NCI-H345 (cell line): ENCODE data around the gene WBP1.

Experiments
- DNase-seq: peaks from one replicate; lab custom pipeline; 2025; lab: John Stamatoyannopoulos, UW

Gene WBP1

DNA sequence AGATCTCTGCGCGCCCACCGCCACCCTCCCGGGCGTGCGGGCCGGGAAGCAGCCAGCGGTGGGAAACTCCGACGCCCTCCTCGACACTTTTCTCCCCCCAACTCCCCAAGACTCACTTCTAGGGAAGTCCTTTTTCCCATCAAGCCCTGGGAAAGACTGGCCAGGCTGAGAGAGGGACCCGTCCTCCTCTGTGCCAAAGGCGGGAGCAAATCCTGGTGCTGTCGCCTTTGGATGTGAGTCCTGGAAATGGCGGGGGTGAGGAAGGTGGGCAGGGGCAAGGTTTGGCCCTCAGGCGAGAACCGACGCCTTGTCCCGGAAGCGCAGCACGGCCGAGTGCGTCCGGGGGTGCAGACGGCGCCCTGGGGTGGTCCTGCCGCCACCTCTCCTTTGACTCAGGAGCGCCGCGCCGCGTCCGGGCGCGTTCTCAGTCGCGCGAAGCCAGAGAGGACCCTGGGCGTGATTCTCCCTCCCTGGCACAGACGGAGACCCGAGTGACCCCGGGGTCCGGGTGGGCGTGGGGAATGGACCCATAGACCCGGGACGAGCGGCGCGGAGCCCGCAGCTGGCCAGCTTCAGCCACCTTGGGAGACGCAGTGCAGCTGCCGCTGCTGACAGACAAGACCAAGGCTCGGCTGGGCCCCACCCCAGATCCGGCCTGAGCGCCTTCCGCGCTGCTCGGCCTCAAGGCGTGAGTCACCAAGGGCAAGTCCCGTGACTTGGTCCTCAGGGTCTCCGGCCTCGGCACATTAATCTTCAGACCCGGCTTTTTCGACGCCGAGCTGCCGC, 44.7 kb downstream of the WBP1 start:
- peak; percentile 7 for DNase-seq

DNA sequence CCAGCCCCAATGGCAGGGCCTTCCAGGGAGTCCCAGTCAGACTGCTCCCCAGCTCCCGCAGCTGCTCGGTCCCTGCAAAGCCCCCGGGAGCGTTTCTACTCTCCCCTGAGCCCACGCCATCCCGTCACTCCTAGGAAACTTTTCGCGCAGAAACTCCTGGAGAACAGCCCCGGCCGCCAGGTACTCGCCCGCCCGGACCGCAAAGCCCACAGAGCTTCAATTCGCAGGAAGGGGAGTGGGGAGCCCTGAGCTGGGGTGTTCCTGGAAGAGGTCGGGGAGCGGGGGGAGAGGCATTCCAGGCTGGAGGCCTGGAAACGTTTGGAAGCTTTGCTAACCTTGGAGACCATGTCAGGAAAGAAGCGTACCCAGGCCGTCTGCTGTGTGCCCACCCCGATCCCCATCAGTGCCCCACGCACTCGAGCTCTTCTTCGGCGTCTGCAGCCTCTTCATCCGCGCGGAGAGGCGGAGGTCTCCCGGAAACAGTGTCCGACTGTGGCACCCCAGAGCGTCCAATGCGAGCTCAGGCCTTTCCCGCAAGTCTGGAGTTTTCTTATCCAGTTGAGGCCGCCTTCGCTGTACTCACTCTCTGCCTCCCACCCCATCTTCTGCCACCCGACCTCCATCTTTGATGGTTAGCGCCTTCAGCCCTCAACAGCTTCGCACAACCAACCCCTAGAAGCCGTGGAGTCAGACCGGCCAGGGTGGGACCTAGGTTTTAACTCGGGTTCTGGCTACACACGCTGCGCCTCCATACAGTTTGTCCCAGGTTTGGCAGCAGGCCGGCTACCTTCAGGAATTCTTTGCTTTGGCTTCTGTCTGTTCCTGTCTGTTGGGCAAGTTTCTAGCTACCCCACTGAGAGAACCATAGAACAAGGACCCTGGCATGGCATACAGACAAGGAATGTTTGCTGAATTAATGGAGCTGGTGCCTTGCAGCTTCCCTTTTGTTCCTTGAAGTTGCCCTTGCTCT, 45.6 kb downstream of the WBP1 start:
- no peak for DNase-seq

DNA sequence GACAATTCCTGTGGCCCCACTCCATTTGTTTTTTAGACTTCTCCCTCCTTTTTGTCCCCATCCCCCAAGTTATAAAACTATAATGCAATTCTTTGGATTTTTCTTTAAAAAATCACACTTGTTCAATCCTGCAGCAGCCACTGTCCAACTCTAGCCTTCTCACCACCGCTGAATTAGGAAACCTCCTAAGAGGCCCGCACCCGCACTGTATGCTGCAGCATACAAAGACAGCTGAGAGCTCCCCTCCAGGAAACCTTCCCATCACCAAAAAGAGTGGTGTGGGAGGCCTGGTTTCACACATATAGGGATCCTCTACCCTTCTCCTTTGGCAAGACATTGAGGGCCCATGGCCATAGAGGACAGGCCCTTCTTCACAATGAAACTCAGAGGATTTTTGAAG, 46.4 kb downstream of the WBP1 start:
- DNase-seq: no peak

DNA sequence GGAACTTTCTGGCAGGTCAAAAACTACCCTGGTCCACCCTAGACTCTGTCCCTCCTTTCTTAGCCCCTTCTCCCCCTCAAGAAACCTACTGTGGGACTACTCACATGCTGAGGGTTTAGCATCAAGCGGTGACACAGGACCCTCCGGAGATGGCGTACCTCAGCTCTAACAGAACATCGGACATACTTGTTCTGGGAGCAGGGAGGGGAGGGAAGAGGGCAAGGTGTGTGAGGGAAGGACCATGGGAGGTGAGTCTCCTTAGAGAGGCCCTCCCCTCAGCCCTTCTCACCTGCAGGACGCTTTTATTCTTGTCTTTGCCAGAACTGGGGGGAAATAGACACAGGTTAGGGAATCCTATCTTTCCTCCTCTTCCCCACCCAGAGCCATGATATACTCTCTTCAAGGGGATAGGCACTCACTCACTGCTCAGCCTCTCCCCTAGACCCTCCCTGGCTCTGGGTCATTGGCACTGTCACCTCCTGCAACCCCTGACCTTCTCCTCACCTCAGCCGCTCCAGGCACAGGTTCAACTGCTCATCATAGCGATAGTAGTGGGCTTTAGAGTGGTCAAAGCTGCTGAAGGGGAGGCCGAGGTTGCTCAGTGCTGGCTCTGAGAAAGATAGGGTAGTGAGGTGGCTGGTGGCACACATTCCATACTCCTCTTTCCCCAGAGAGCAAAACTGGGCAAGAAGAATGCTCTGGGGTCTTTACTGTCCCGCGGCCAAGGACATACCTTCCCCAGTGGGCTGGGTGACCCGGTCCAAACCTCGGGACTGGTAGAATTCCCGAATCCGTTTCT, 47.4 kb downstream of the WBP1 start:
- DNase-seq: no peak

DNA sequence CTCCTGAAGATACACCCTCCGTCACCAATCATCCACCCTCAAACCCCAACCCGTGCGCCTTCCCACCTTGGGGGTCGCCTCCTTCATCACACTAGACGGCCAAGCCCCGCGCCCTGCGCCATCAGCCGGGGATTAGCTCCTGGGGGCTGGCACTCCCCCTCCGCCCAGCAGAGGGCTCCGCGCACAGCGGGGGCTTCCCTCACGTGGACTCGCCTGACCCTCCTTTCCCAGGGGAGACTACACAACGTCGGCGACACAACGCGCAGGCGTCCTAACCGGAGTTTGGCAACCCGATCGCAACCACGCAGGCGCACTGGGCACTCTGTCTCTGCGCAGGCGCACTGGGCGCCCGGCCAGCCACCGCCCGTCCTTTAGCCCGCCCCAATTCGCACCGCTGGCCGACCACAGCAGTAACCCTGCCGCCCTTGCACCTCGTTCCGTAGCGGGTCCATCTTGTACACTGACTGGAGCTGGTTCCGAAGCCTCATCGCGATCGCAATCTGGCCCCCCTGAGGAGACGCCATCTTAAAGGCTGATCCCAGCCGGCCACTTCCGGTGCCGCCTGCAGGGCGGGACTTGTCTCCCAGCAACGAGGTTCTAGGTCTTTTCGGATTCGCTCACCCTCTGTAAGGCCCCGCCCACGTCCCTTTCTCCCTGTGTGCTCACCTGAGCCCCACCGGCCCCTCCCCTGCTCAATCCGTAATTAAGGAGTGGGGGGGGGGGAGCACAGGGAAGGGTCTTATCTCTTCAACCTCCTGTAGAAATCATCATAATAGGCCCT, 49.1 kb downstream of the WBP1 start, which contains the start of gene PCGF1:
Gene PCGF1 (minus strand): TSS at position 551 of the 781 bp plus-strand sequence. CDS start 27 bp downstream, at position 524.
- DNase-seq: peak; percentile 99

DNA sequence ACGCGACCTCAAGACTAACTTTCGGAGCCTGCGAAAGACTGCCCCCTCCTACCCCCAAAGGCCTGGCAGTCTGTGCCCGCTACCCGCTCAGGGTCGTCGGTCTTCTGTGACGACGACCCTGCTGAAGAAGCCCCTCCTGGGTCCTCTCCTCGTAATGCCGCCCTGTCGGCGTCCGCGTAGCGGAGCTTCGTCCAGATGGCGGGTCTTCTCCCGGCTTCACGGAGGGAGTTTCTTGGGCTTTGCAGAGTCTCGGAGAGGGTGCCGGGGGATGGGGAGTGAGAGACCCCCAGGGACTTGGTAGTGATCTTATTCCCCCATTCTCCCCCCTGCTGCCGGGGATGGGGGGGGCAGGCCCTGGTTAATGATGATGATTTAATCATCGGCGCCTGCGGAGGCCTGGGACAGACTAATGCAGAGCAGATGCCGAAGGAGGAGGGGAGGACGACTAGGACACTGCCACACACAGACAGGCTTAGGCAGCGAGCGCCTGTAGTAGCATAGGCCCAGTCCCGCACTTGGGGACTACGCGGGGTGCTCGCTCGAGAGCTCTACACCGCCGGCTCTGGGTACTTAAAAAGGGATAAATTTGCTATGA, 49.8 kb downstream of the WBP1 start:
- peak; percentile 21 for DNase-seq

DNA sequence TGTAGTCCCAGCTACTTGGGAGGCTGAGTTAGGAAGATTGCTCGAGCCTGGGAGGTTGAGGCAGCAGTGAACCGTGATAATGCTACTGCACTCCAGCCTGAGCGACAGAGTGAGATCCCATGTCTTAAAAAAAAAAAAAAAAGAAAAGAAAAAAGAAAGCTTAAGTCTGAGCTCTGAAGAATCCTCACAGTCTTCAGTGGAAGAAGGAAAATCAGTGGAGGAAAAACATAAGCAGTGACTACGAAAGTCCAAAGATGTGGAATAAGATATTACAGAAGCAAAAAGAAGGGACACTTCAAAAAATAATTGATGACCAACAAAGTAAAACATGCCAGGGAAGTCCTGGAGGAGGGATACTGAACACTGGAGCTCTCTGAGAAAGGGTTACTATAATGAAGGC, 52.0 kb downstream of the WBP1 start:
- no peak for DNase-seq
